K562 (cell line): Measurements from ENCODE around the gene MRPL10. TPM values are rescaled to one million over a fixed set of nuclear protein-coding genes. Genes with fewer than 3 reads are reported as not detected.

Source experiments
- ATAC-seq: fragments of 200-7000 bp; cut with Tn5 transposase; 3 replicates; pipeline ENCODE4 v1.9.1; 2020; ENCODE audit warnings: moderate library complexity
- BruUV-seq: library from RNA; stranded (reverse); fragments of 400-500 nt; replicated peaks from 2 replicates; lab custom pipeline; 2021; lab: Mats Ljungman, UMichigan
- CTCF ChIA-PET: fragments of 300-600 bp; formaldehyde crosslinking; extraction: SDS; loops from one replicate; lab custom pipeline; 2021; ENCODE audit warnings: low intra/inter-chr PET ratio; lab: Yijun Ruan, JAX
- POLR2A ChIA-PET: fragments of 300-600, 350-650 bp; sonication (Branson Sonifier 250); formaldehyde crosslinking; extraction: SDS; loops from one replicate; lab custom pipeline; 2021; ENCODE audit warnings: antibody characterized with exemption, inconsistent platforms; lab: Yijun Ruan, JAX
- DNase-seq, 4 experiments: peaks; one replicate each; pipeline versions ENCODE4 v3.0.0 to v3.0.0-alpha.2; 2011 to 2018; ENCODE audit warnings: low spot score in 3 of 4, mixed read lengths in 3 of 4; ENCODE audit errors: extremely low read depth in 1 of 4
- FAIRE-seq: peaks from 2 replicates; lab custom pipeline; 2011; peaks lifted over from hg19 to GRCh38; lab: Jason Lieb, UNC
- H2AFZ ChIP-seq: 2 replicates; pipeline ENCODE4 v1.6.0; 2011; ENCODE audit warnings: low read depth, low read length, control low read depth, inconsistent platforms
- H3K27ac ChIP-seq: fragments of 200-600 bp; 3 replicates; pipeline ENCODE4 v1.8.0; 2011; ENCODE audit warnings: low read depth, mild to moderate bottlenecking, control low read depth, inconsistent platforms, low read length, moderate library complexity, mixed read lengths; ENCODE audit errors: extremely low read depth
- H3K27me3 ChIP-seq, 2 experiments: fragments of 300-600 bp in 1 of 2; 2 replicates in 1 of 2; 3 replicates in 1 of 2; pipeline versions ENCODE4 v1.6.0 to v1.8.0; 2011; ENCODE audit warnings: inconsistent platforms in 2 of 2, low read length in 2 of 2, mild to moderate bottlenecking in 1 of 2, mixed read lengths in 1 of 2, moderate library complexity in 1 of 2; ENCODE audit not compliant: control insufficient read depth in 2 of 2, insufficient read depth in 2 of 2
- H3K36me3 ChIP-seq: fragments of 300-600 bp; 3 replicates; pipeline ENCODE4 v1.8.0; 2011; ENCODE audit warnings: mild to moderate bottlenecking, low read length, inconsistent platforms; ENCODE audit not compliant: control insufficient read depth, insufficient read depth
- H3K4me1 ChIP-seq, 2 experiments: fragments of 200-600 bp in 1 of 2; replicated peaks in 1 of 2; 2 replicates in 1 of 2; 3 replicates in 1 of 2; pipeline versions ENCODE4 v1.5.1 to v1.8.0; 2011; ENCODE audit warnings: inconsistent platforms in 2 of 2, low read length in 2 of 2, mild to moderate bottlenecking in 1 of 2, mixed read lengths in 1 of 2, moderate library complexity in 1 of 2; ENCODE audit not compliant: control insufficient read depth in 2 of 2, insufficient read depth in 2 of 2
- H3K4me2 ChIP-seq: 2 replicates; pipeline ENCODE4 v1.6.1; 2011; ENCODE audit warnings: low read length, control low read depth, inconsistent platforms, mixed read lengths; ENCODE audit not compliant: insufficient read depth
- H3K4me3 ChIP-seq: fragments of 200-600 bp; sonication (generic), shearing (Covaris generic); 2 replicates; pipeline ENCODE4 v1.5.1; 2016; ENCODE audit warnings: control low read depth, inconsistent platforms
- H3K79me2 ChIP-seq: fragments of 200-600 bp; 3 replicates; pipeline ENCODE4 v1.8.0; 2011; ENCODE audit warnings: low read length, inconsistent platforms; ENCODE audit not compliant: control insufficient read depth, insufficient read depth
- H3K9ac ChIP-seq, 2 experiments: 2 replicates each; pipeline versions ENCODE4 v1.6.0 to v1.6.1; 2011; ENCODE audit warnings: low read depth in 2 of 2, low read length in 2 of 2, control low read depth in 1 of 2, inconsistent platforms in 1 of 2, mild to moderate bottlenecking in 1 of 2, mixed read lengths in 1 of 2; ENCODE audit not compliant: insufficient read depth in 1 of 2
- H3K9me1 ChIP-seq: one replicate; pipeline ENCODE4 v1.6.0; 2011; ENCODE audit warnings: inconsistent platforms, mild to moderate bottlenecking, low read length, moderate library complexity; ENCODE audit not compliant: control insufficient read depth, insufficient read depth
- H3K9me3 ChIP-seq: replicated peaks from 2 replicates; pipeline ENCODE4 v1.5.1; 2011; ENCODE audit warnings: low read depth, low read length, inconsistent platforms; ENCODE audit not compliant: control insufficient read depth, insufficient read depth
- H4K20me1 ChIP-seq: replicated peaks from 2 replicates; pipeline ENCODE4 v1.6.1; 2011; ENCODE audit warnings: low read length, inconsistent platforms, mixed read lengths; ENCODE audit not compliant: control insufficient read depth, insufficient read depth
- C11orf30 ChIP-seq: fragments of 450-650 bp; IDR thresholded peaks from 2 replicates; pipeline ENCODE4 v1.6.1; 2016; ENCODE audit warnings: low read depth, mild to moderate bottlenecking
- CCNT2 ChIP-seq: IDR thresholded peaks from 2 replicates; pipeline ENCODE4 v1.6.1; 2011; ENCODE audit warnings: borderline replicate concordance, low read depth, mild to moderate bottlenecking, moderate library complexity, mixed read lengths, low read length; ENCODE audit not compliant: insufficient read length; ENCODE audit errors: extremely low read depth
- HNRNPH1 ChIP-seq: fragments of 200-400 bp; formaldehyde crosslinking; optimal IDR thresholded peaks from 2 replicates; pipeline ENCODE3; 2017; ENCODE audit warnings: low read depth, mild to moderate bottlenecking, low read length, moderate library complexity
- MAFG ChIP-seq: fragments of 450-650 bp; conservative IDR thresholded peaks from 2 replicates; pipeline ENCODE4 v1.6.1; 2016; ENCODE audit warnings: missing genetic modification characterization, missing compliant biosample characterization
- NR4A1 ChIP-seq, 2 experiments: fragments of 250-450 bp in 1 of 2; fragments of 450-650 bp in 1 of 2; sonication (Bioruptor Pico) in 1 of 2; IDR thresholded peaks; 2 replicates each; pipeline versions ENCODE4 v1.4.0 to v1.6.1; 2016 to 2020; ENCODE audit warnings: mild to moderate bottlenecking in 2 of 2, missing compliant biosample characterization in 1 of 2, missing genetic modification characterization in 1 of 2, moderate library complexity in 1 of 2
- RBM17 ChIP-seq: fragments of 200-400 bp; formaldehyde crosslinking; IDR thresholded peaks from 2 replicates; pipeline ENCODE4 v1.6.1; 2017; ENCODE audit warnings: low read depth, mild to moderate bottlenecking, low read length, borderline replicate concordance
- ZNF316 ChIP-seq: fragments of 450-650 bp; IDR thresholded peaks from 2 replicates; pipeline ENCODE4 v1.6.1; 2016
- WGBS: fragments of 100-300 bp; shearing (Covaris generic); methylation state at CpG from one replicate; pipeline ENCODE4 v1.1.6; 2016; ENCODE audit warnings: low coverage, mixed read lengths; ENCODE audit not compliant: insufficient coverage; ENCODE audit errors: missing lambda C conversion rate; 5-methylcytosine and 5-hydroxymethylcytosine counted together
- in situ Hi-C: fragments of 300-500 bp; cut with MboI; formaldehyde crosslinking; loops from 4 replicates; pipeline ENCODE4 v1.15.0; 2018; ENCODE audit warnings: inconsistent platforms, mixed read lengths
- intact Hi-C: fragments of 100-400 bp; cut with micrococcal nuclease; formaldehyde crosslinking; loops from 2 replicates; pipeline ENCODE4 v1.14.2; 2022
- polyA plus RNA-seq, 8 experiments: library from polyadenylated mRNA; depleted of rRNA in 4 of 8; stranded (reverse) in 5 of 8; unstranded in 3 of 8; fragments of >200 nt; fragmentation: Nextera tagmentation in 2 of 8; fragmentation: Illumina TruSeq in 1 of 8; extraction: Ambion mirVana in 2 of 8; extraction: Trizol in 1 of 8; gene quantifications; 2 replicates each; pipeline versions ENCODE4 v1.2.1 to v1.2.3, GENCODE V29; 2011 to 2014; ENCODE audit warnings: inconsistent platforms in 1 of 8, missing spikeins in 1 of 8
- total RNA-seq, 7 experiments: library from RNA; depleted of rRNA in 6 of 7; stranded (reverse); fragments of >200 nt in 6 of 7; fragmentation: Illumina TruSeq in 2 of 7; extraction: Trizol in 2 of 7; gene quantifications; 2 replicates each; pipeline versions ENCODE4 v1.2.1 to v1.2.3, GENCODE V29; 2011 to 2021; ENCODE audit warnings: low replicate concordance in 1 of 7
- TF ChIP-seq, protein P1 (sequence below): fragments of 250-450 bp; sonication (Bioruptor Pico); IDR thresholded peaks from 2 replicates; pipeline ENCODE4 v1.5.0; 2021; ENCODE audit warnings: mild to moderate bottlenecking, moderate library complexity

MRPL10 gene
- total and polyA plus RNA-seq, 9 of the 15 experiments (the other 6 are each of a cell fraction or from before 2014, with no cell fraction given): 27.8 to 105 (median 67.3) TPM

DNA sequence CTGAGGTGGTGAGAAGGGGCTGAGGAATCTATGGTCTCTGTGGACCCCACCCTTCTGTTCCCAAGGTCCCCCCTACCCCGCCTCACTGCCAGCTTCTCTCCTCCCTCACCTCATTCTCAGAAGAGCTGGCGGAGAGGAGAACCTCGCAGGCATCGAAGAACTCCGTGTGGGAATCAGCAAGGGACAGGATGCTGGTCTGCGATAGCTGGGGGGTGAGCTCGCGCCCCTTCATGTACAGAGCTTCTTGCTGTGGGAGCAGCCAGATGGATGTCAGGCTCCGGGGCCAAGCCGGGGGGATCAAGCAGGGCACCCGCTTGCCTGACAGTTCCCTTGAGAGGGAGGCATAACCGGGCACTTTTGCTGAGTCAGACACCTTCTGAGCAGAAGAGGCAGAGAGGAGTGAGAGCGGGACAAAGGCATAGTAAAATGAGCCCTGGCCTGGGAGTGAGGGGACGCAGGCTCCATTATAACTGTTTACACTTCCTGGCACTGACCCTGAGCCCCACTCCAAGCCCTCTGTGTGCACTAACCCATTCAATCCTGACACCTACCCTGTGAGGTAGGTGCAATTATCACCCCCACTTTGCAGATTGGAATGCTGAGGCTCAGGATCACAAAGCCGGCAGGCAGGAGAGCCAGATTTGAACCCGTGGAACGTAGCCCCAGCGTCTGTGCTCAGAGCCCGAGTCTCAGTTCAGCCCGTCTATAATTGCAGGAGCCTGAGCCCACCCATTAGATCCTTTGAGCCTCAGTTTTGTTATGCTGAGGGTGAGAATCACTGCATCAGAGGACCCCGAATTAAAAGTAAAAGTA is 16.0 kb downstream of the MRPL10 start:
- TF ChIP-seq NR4A1 (CRISPR knock-in tag; IDR thresholded peaks at IDR 0.05) (no peak), NR4A1 (tag; IDR thresholded peaks at IDR 0.05) (no peak), RBM17 (no peak), C11orf30 (peak; percentile 36; the same call in 1 of the 2 replicates), HNRNPH1 (no peak), ZNF316 (peak; percentile 73), MAFG (peak; percentile 25; the same call in 1 of the 2 replicates), CCNT2 (no peak)
- TF ChIP-seq, protein P1, sequence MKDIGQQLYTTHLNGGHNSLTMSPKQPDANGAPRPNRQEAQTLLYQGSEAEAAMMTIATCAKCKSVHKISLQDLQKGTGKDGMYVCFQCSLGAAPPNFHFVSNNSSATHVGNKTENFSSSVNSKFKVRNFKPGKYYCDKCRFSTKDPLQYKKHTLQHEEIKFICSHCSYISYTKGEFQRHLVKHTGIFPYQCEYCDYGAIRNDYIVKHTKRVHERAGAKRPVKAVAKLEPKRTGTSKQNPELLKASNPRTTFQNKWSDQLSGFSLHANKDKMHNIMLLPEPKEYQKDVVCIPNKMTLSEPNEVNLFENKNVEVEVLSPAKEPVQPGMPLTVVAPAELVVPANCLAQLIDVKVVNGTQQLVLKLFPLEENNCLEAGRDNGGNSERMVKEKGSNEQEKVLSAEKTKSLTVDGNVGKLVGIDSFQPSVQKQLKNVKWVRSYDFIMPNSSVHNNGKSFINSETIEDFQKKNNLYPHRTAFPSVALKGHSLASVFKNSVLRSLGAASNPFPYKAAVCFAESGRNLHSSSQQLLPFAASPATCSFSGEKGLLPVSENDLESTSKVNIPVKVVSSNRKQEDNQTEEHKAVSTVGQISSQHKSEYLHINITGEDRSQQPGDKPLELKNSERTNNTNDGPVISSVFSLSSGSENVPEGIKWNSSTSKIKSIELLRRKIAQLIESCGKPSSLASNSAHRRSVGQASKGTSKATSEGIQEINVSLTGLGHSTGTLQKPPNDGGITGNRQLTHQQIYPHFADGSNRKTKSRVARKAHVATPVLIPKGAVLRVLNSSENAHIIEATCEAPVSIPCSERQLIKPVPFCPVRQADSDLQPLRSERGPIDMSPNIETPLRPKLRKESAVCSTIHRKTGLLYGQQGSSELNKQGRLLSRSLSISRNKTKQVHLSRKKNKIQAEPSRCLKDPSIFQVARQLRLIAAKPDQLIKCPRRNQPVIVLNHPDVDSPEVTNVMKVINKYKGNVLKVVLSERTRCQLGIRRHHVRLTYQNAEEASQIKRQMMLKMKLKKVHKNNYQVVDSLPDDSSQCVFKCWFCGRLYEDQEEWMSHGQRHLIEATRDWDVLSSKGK: no peak
- H3K4me2 ChIP-seq: no peak overlapping the region

More for the DNA sequence above, 16.0 kb downstream of the MRPL10 start:
- DNase-seq (no peak), ATAC-seq (no peak), FAIRE-seq (no peak)
- Histone ChIP-seq H3K79me2 (no peaks in the 10 kb centered on the region), H3K4me3 (no peak overlapping the region), H4K20me1 (no peaks in the 10 kb centered on the region), H3K9me3 (no peaks in the 10 kb centered on the region), H3K36me3 (peaks cover 44% of the 10 kb centered on the region; the same call in 2 of the 3 replicates), H2AFZ (no peak overlapping the region), H3K9ac (peak overlapping the region in 1 of 2 experiments; percentile 32; a peak in 1 of 4 replicates), H3K4me1 (peaks cover 16 to 29% of the 10 kb centered on the region in 2 experiments), H3K27me3 (no peaks in the 10 kb centered on the region), H3K27ac (no peak overlapping the region), H3K9me1 (peaks cover 3% of the 10 kb centered on the region)
- intact Hi-C loops: no loop called here
- BruUV-seq: no TSS peak
- ChIA-PET POLR2A (interaction anchor here (0.7 to 1.0 kb wide), 2 partner anchors 86 to 574 kb away, joined by 4 read pairs; no protein-coding TSS in a partner anchor), CTCF (no interaction called here)
- in situ Hi-C loops: no loop called here
- 79% methylated on average over 19 of the region's 21 CpGs for WGBS
